OCI-LY1 (cell line): Measurements from ENCODE around the gene MTCL3.

Experiments used
- H2AFZ ChIP-seq: fragments of 200-600 bp; sonication (generic), shearing (Covaris generic); 2 replicates; pipeline ENCODE4 v1.6.0; 2014; ENCODE audit warnings: antibody characterized with exemption, mild to moderate bottlenecking, low read length
- H3F3A ChIP-seq: fragments of 200-600 bp; sonication (generic), shearing (Covaris generic); 2 replicates; pipeline ENCODE4 v1.6.0; 2014; ENCODE audit warnings: mild to moderate bottlenecking, antibody characterized with exemption, low read length, moderate library complexity; ENCODE audit not compliant: insufficient read depth
- H3K27ac ChIP-seq: fragments of 200-600 bp; sonication (generic); 2 replicates; pipeline ENCODE4 v1.5.1; 2014; ENCODE audit warnings: low read length, mixed run types, mild to moderate bottlenecking, low read depth; ENCODE audit not compliant: poor library complexity, severe bottlenecking
- H3K27me3 ChIP-seq: fragments of 200-600 bp; sonication (generic); 2 replicates; pipeline ENCODE4 v1.6.0; 2014; ENCODE audit warnings: antibody characterized with exemption, mild to moderate bottlenecking, low read length, moderate library complexity; ENCODE audit not compliant: insufficient read depth
- H3K36me3 ChIP-seq: fragments of 200-600 bp; sonication (generic); 2 replicates; pipeline ENCODE4 v1.6.1; 2014; ENCODE audit warnings: mild to moderate bottlenecking, antibody characterized with exemption, low read length, moderate library complexity, mixed read lengths; ENCODE audit not compliant: insufficient read depth
- H3K4me1 ChIP-seq: fragments of 200-600 bp; sonication (generic); 2 replicates; pipeline ENCODE4 v1.5.1; 2014; ENCODE audit warnings: mild to moderate bottlenecking, low read length, moderate library complexity; ENCODE audit not compliant: insufficient read depth, severe bottlenecking
- H3K4me2 ChIP-seq: fragments of 200-600 bp; sonication (generic), shearing (Covaris generic); 2 replicates; pipeline ENCODE4 v1.6.1; 2014; ENCODE audit warnings: low read length
- H3K4me3 ChIP-seq: fragments of 200-600 bp; sonication (generic); 2 replicates; pipeline ENCODE4 v1.5.1; 2014; ENCODE audit warnings: low read length, low read depth, mild to moderate bottlenecking, mixed read lengths; ENCODE audit not compliant: poor library complexity, severe bottlenecking
- H3K79me2 ChIP-seq: fragments of 200-600 bp; shearing (Covaris generic); 2 replicates; pipeline ENCODE4 v1.6.1; 2016; ENCODE audit warnings: mixed run types, low read length, mixed read lengths; ENCODE audit not compliant: insufficient read depth
- H3K9ac ChIP-seq: fragments of 200-600 bp; sonication (generic), shearing (Covaris generic); 2 replicates; pipeline ENCODE4 v1.6.1; 2014; ENCODE audit warnings: mild to moderate bottlenecking, low read length, mixed read lengths
- H3K9me2 ChIP-seq: fragments of 200-600 bp; sonication (generic), shearing (Covaris generic); 2 replicates; pipeline ENCODE4 v1.6.1; 2014; ENCODE audit warnings: low read depth, mild to moderate bottlenecking, low read length, mixed read lengths
- H3K9me3 ChIP-seq: fragments of 200-600 bp; shearing (Covaris generic); 2 replicates; pipeline ENCODE4 v1.6.1; 2014; ENCODE audit warnings: low read length, mixed read lengths
- H4K20me1 ChIP-seq: fragments of 200-600 bp; sonication (generic), shearing (Covaris generic); 2 replicates; pipeline ENCODE4 v1.6.0; 2016; ENCODE audit warnings: mild to moderate bottlenecking, low read length; ENCODE audit not compliant: insufficient read depth
- EZH2 ChIP-seq: fragments of 200-600 bp; sonication (generic), shearing (Covaris generic); IDR thresholded peaks from 2 replicates; pipeline ENCODE4 v1.8.0; 2017; ENCODE audit warnings: borderline replicate concordance, mixed run types, mild to moderate bottlenecking, antibody characterized with exemption, low read length, moderate library complexity, mixed read lengths
- TF ChIP-seq, protein P1 (sequence below): fragments of 200-600 bp; sonication (generic), shearing (Covaris generic); IDR thresholded peaks from 2 replicates; pipeline ENCODE4 v1.5.1; 2017; ENCODE audit warnings: mild to moderate bottlenecking, antibody characterized with exemption, low read length, moderate library complexity, mixed read lengths

MTCL3 gene

DNA sequence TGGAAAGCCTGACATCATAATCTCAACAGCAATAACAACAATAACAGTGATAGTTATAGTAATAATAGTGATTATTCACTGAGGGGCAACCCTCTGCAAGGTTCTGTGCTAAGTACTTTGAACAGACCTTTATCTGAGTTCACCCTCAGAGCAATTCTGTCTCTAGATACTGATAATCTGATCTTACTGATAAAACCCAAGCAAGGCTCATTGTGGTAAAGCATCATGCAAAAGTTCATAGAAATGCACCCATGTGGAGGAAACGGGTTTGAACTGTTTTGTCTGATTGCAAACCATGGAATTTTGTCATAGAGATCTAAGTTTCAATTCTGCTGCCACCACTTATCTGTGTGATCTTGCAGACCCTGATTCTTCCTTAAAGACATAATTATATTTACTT is 58.7 kb downstream of the MTCL3 start:
- TF ChIP-seq EZH2 = no peak
- TF ChIP-seq, protein P1, sequence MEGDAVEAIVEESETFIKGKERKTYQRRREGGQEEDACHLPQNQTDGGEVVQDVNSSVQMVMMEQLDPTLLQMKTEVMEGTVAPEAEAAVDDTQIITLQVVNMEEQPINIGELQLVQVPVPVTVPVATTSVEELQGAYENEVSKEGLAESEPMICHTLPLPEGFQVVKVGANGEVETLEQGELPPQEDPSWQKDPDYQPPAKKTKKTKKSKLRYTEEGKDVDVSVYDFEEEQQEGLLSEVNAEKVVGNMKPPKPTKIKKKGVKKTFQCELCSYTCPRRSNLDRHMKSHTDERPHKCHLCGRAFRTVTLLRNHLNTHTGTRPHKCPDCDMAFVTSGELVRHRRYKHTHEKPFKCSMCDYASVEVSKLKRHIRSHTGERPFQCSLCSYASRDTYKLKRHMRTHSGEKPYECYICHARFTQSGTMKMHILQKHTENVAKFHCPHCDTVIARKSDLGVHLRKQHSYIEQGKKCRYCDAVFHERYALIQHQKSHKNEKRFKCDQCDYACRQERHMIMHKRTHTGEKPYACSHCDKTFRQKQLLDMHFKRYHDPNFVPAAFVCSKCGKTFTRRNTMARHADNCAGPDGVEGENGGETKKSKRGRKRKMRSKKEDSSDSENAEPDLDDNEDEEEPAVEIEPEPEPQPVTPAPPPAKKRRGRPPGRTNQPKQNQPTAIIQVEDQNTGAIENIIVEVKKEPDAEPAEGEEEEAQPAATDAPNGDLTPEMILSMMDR = no peak
- Histone ChIP-seq H3K36me3 (no peaks in the 10 kb centered on the region), H3K4me3 (no peak overlapping the region), H3K4me2 (no peak overlapping the region), H3K9ac (no peak overlapping the region), H4K20me1 (no peaks in the 10 kb centered on the region), H2AFZ (no peak overlapping the region), H3K27ac (no peak overlapping the region), H3K9me3 (no peaks in the 10 kb centered on the region), H3K79me2 (no peaks in the 10 kb centered on the region), H3F3A (no peaks in the 10 kb centered on the region), H3K27me3 (0 out of 2 replicates have a peak, but pooled peaks cover 3% of the 10 kb centered on the region), H3K9me2 (no peaks in the 10 kb centered on the region), H3K4me1 (no peaks in the 10 kb centered on the region)

DNA sequence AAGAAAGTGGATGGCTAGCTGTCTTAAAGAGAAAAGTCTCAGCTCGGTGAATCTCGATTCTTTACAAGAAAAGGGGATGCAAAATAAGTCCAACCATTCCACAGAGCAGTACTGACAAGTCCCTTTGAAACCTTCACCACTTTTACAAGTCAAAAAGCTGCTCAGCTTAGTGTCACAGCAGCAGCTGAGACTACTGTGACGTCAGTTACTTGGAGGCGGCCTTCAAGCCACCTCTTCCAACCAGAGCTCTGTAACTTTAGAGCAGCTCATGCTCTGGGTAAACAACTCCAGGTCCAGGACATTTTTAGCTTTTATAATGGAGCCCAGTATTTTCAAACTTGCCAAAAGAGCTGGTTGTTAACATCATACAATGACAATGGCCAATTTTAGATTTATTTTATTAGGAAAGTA is 59.9 kb downstream of the MTCL3 start, which contains the start of gene KIAA0408:
TSS of gene KIAA0408 (minus strand) at position 159 of the 411 bp plus-strand sequence. CDS start 5,408 bp downstream, outside the sequence.
- H2AFZ ChIP-seq = no peak within 1 kb of the TSS
- H3K4me3 ChIP-seq = no peak within 1 kb of the TSS
- H3F3A ChIP-seq = no peaks in the 10 kb centered on the region
- H3K79me2 ChIP-seq = no peaks in the 10 kb centered on the region
- TF ChIP-seq, protein P1 = no peak
- H3K27ac ChIP-seq = no peak within 1 kb of the TSS
- no peaks in the 10 kb centered on the region for H3K9me3 ChIP-seq
- no peak within 1 kb of the TSS for H3K4me2 ChIP-seq
- H3K9me2 ChIP-seq = no peaks in the 10 kb centered on the region
- H4K20me1 ChIP-seq = no peaks in the 10 kb centered on the region
- H3K9ac ChIP-seq = no peak within 1 kb of the TSS
- 0 out of 2 replicates have a peak, but pooled peaks cover 3% of the 10 kb centered on the region for H3K27me3 ChIP-seq
- no peaks in the 10 kb centered on the region for H3K36me3 ChIP-seq
- H3K4me1 ChIP-seq = no peaks in the 10 kb centered on the region

DNA sequence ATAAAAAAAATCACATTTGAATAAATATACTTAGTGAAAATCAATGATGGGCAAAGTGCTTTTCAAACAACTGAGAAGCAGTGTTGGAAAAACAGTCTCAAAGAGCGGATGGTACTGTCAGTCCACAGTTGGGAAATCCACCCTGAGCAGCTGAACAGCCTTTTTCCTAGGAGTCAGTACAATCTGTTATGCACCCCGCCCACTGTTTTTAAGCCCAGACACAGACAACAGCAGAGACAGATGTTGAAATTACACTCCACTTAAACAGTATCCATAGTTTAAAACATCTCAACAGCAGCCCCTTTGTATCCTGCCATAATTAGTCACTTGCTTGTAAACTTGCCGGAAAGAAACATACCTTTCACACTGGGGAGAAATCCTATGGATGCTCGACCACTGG is 60.3 kb downstream of the MTCL3 start:
- Histone ChIP-seq H3F3A (no peaks in the 10 kb centered on the region), H3K4me2 (no peak overlapping the region), H3K36me3 (no peaks in the 10 kb centered on the region), H3K27ac (no peak overlapping the region), H4K20me1 (no peaks in the 10 kb centered on the region), H3K9me3 (no peaks in the 10 kb centered on the region), H3K4me3 (no peak overlapping the region), H3K27me3 (0 out of 2 replicates have a peak, but pooled peaks cover 3% of the 10 kb centered on the region), H3K4me1 (no peaks in the 10 kb centered on the region), H3K9ac (no peak overlapping the region), H2AFZ (no peak overlapping the region), H3K9me2 (no peaks in the 10 kb centered on the region), H3K79me2 (no peaks in the 10 kb centered on the region)
- TF ChIP-seq, protein P1 = no peak
